Liver (tissue), 9 donors: Measurements from ENCODE around the gene BTK. TPM values are rescaled to one million over a fixed set of nuclear protein-coding genes. Genes with fewer than 3 reads are reported as not detected.

Experiments
- DNase-seq: peaks from one replicate; pipeline ENCODE4 v3.0.0-alpha.2; 2017; ENCODE audit warnings: low spot score
- H3K27ac ChIP-seq, 2 donors: one replicate each; pipeline ENCODE4 v1.7.0; 2013; ENCODE audit warnings: inconsistent platforms in 2 of 2, low read length in 2 of 2, control low read depth in 1 of 2, low read depth in 1 of 2, mild to moderate bottlenecking in 1 of 2
- H3K27me3 ChIP-seq, 4 donors: one replicate each; pipeline versions ENCODE4 v1.6.1 to v1.7.0; 2013; ENCODE audit warnings: low read length in 3 of 4, inconsistent platforms in 1 of 4, mild to moderate bottlenecking in 1 of 4, moderate library complexity in 1 of 4; ENCODE audit not compliant: control insufficient read depth in 4 of 4, insufficient read depth in 4 of 4
- H3K36me3 ChIP-seq, 4 donors: one replicate each; pipeline versions ENCODE4 v1.6.1 to v1.7.0; 2013; ENCODE audit warnings: low read length in 3 of 4, mild to moderate bottlenecking in 3 of 4, low read depth in 1 of 4, moderate library complexity in 1 of 4; ENCODE audit not compliant: control insufficient read depth in 4 of 4, insufficient read depth in 3 of 4
- H3K4me1 ChIP-seq, 4 donors: one replicate each; pipeline versions ENCODE4 v1.6.1 to v1.7.0; 2013; ENCODE audit warnings: low read length in 3 of 4, mild to moderate bottlenecking in 3 of 4, moderate library complexity in 1 of 4; ENCODE audit not compliant: control insufficient read depth in 4 of 4, insufficient read depth in 4 of 4
- H3K4me3 ChIP-seq, 3 donors: one replicate each; pipeline versions ENCODE4 v1.6.1 to v1.7.0; 2013; ENCODE audit warnings: low read length in 3 of 3, control low read depth in 1 of 3, low read depth in 1 of 3, mild to moderate bottlenecking in 1 of 3
- H3K9ac ChIP-seq, 2 donors: one replicate each; pipeline ENCODE4 v1.7.0; 2013; ENCODE audit warnings: low read length in 2 of 2, mild to moderate bottlenecking in 2 of 2, moderate library complexity in 2 of 2, control low read depth in 1 of 2, low read depth in 1 of 2
- H3K9me3 ChIP-seq, 4 donors: one replicate each; pipeline versions ENCODE4 v1.6.1 to v1.7.0; 2013; ENCODE audit warnings: low read length in 3 of 4; ENCODE audit not compliant: control insufficient read depth in 4 of 4
- EGR1 ChIP-seq, 2 donors: IDR thresholded peaks; 2 replicates each; pipeline ENCODE4 v1.6.1; 2016 to 2018; ENCODE audit warnings: antibody characterized with exemption in 2 of 2, low read depth in 2 of 2
- FOXA1 ChIP-seq: IDR thresholded peaks from 2 replicates; pipeline ENCODE4 v1.6.1; 2016; ENCODE audit warnings: antibody characterized with exemption
- FOXA2 ChIP-seq: IDR thresholded peaks from 2 replicates; pipeline ENCODE4 v1.6.1; 2016; ENCODE audit warnings: antibody characterized with exemption
- GABPA ChIP-seq, 2 donors: IDR thresholded peaks in 1 of 2; conservative IDR thresholded peaks in 1 of 2; 2 replicates each; pipeline ENCODE4 v1.6.1; 2016; ENCODE audit warnings: antibody characterized with exemption in 2 of 2, mild to moderate bottlenecking in 1 of 2, moderate library complexity in 1 of 2
- HNF4G ChIP-seq: IDR thresholded peaks from 2 replicates; pipeline ENCODE4 v1.6.1; 2016; ENCODE audit warnings: antibody characterized with exemption
- NR2F2 ChIP-seq: IDR thresholded peaks from 2 replicates; pipeline ENCODE4 v1.6.1; 2016; ENCODE audit warnings: antibody characterized with exemption
- RAD21 ChIP-seq, 2 donors: IDR thresholded peaks; 2 replicates each; pipeline ENCODE4 v1.6.1; 2016; ENCODE audit warnings: antibody characterized with exemption in 2 of 2, mild to moderate bottlenecking in 2 of 2
- RXRA ChIP-seq, 2 donors: IDR thresholded peaks; 2 replicates each; pipeline ENCODE4 v1.6.1; 2017 to 2018; ENCODE audit warnings: antibody characterized with exemption in 2 of 2, mild to moderate bottlenecking in 1 of 2
- SP1 ChIP-seq: IDR thresholded peaks from 2 replicates; pipeline ENCODE4 v1.6.1; 2018; ENCODE audit warnings: antibody characterized with exemption, mild to moderate bottlenecking
- TAF1 ChIP-seq: conservative IDR thresholded peaks from 2 replicates; pipeline ENCODE4 v1.6.1; 2016; ENCODE audit warnings: antibody characterized with exemption, mild to moderate bottlenecking
- YY1 ChIP-seq: IDR thresholded peaks from 2 replicates; pipeline ENCODE4 v1.6.1; 2016; ENCODE audit warnings: antibody characterized with exemption, mild to moderate bottlenecking
- WGBS: extraction: QIAGEN DNeasy Blood & Tissue Kit; methylation state at CpG from one replicate; pipeline ENCODE4 v1.1.7; 2013; 5-methylcytosine and 5-hydroxymethylcytosine counted together
- polyA plus RNA-seq, 2 donors: library from polyadenylated mRNA; stranded (reverse) in 1 of 2; unstranded in 1 of 2; fragments of 200-250 nt in 1 of 2; fragments of >200 nt in 1 of 2; fragmentation: Nextera tagmentation in 1 of 2; extraction: Ambion mirVana in 1 of 2; gene quantifications; one replicate each; pipeline versions ENCODE4 v1.2.1 to v1.2.3, GENCODE V29; 2013 to 2015
- total RNA-seq, 2 donors: library from RNA; depleted of rRNA; stranded (reverse); fragments of >200 nt; gene quantifications; one replicate each; pipeline ENCODE4 v1.2.3, GENCODE V29; 2014
- TF ChIP-seq, protein P1 (sequence below): IDR thresholded peaks from 2 replicates; pipeline ENCODE4 v1.6.1; 2016; ENCODE audit warnings: antibody characterized with exemption
- TF ChIP-seq, protein P2 (sequence below): IDR thresholded peaks from 2 replicates; pipeline ENCODE4 v1.6.1; 2016; ENCODE audit warnings: antibody characterized with exemption
- TF ChIP-seq, protein P3 (sequence below): IDR thresholded peaks from 2 replicates; pipeline ENCODE4 v1.6.1; 2016; ENCODE audit warnings: antibody characterized with exemption, mild to moderate bottlenecking
- TF ChIP-seq, protein P4 (sequence below): fragments of 150-350 bp; IDR thresholded peaks from 2 replicates; pipeline ENCODE4 v1.5.1; 2017; ENCODE audit warnings: improper control_type of control experiment, low read depth, low read length; ENCODE audit not compliant: missing input control
- donor health status: healthy.
- donor health status: healthy.
- donor health status: healthy.
- donor health status: healthy.
- donor health status: healthy.

BTK gene
- total and polyA plus RNA-seq, 4 donors, result 0.99 to 22.6 (median 2.3) TPM

DNA sequence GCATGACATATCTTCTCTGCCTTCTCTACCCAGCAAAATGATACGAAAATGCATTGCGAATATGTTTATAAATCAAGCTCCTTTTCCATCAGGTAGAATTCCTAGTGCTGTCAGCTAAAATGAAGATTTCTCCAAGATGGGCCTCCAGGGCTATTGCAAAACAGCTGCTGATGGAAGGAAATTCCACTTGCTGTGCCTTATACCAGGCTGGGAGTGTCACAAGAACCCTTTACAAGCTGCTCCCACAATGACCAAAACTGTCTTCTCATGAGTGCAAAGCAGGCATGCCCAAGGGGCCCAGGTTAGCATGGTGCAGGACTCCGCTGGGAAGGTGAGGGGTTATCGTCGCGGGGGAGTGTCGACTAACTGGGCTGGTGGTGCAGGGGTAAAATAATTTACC is 30.7 kb upstream of the BTK start:
- no peak for TF ChIP-seq RAD21 (IDR thresholded peaks at IDR 0.05)
- TF ChIP-seq RXRA (IDR thresholded peaks at IDR 0.05), result no peak
- TF ChIP-seq EGR1 (IDR thresholded peaks at IDR 0.05; ENCODE audit: low read depth in 2 of 2), result no peak

DNA sequence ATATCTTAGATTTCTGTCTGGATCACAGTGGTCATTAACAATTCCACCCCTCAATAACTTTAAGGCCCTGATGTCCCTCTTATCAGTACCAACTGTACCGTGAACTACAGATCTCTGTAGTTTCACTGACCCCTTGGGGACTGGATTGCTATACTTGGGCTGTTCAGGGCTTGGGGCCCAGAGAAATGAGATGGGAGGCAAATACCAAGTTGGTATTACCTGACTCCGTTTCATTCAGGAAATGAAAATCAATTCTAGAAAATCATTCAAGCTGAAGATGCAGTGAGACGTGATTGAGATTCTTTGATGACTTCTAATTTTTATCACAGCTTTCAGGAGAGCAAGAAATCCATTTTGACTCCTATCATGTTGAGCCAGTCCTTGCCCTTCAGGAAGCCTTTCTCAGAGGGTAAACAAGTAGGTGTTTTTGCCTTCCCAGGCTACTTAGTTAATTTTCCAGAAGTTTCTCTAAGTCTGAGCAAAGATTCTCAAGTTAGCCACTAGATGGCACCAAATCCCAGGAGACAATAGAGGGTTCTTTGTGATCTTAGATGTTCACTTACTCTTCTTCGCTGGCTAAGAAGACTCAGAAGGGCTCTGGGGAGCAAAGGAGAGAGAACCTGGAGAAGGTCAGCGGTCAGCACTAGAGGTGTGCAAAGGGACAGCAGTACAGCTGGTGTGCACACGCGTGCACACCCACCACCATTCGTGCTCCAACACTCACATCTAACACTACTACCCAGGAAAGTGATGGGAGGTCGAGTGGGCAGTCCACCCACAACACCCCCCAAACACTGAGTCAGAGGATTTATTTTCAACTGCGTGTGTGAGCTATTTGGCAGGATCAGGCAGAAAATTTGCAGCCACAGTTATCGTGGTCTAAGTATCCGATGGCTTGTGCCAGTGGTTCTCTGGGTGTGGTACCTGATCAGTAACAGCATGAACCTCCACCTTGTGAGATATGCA is 29.5 kb upstream of the BTK start:
- 44% methylated on average over 12 of the region's 12 CpGs for WGBS
- Histone ChIP-seq H3K27ac (peak overlapping the region; percentile 54 to 87), H3K4me1 (peaks cover 0 to 5% (median 3%) of the 10 kb centered on the region in 4 donors), H3K9ac (no peak overlapping the region), H3K36me3 (peaks cover 2 to 11% (median 7%) of the 10 kb centered on the region in 4 donors), H3K9me3 (no peaks in the 10 kb centered on the region), H3K27me3 (no peaks in the 10 kb centered on the region), H3K4me3 (no peak overlapping the region)
- TF ChIP-seq, protein P1, sequence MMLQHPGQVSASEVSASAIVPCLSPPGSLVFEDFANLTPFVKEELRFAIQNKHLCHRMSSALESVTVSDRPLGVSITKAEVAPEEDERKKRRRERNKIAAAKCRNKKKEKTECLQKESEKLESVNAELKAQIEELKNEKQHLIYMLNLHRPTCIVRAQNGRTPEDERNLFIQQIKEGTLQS, result no peak
- TF ChIP-seq, protein P2, sequence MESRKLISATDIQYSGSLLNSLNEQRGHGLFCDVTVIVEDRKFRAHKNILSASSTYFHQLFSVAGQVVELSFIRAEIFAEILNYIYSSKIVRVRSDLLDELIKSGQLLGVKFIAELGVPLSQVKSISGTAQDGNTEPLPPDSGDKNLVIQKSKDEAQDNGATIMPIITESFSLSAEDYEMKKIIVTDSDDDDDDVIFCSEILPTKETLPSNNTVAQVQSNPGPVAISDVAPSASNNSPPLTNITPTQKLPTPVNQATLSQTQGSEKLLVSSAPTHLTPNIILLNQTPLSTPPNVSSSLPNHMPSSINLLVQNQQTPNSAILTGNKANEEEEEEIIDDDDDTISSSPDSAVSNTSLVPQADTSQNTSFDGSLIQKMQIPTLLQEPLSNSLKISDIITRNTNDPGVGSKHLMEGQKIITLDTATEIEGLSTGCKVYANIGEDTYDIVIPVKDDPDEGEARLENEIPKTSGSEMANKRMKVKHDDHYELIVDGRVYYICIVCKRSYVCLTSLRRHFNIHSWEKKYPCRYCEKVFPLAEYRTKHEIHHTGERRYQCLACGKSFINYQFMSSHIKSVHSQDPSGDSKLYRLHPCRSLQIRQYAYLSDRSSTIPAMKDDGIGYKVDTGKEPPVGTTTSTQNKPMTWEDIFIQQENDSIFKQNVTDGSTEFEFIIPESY, result no peak
- TF ChIP-seq NR2F2 (no peak), RXRA (IDR thresholded peaks at IDR 0.05) (no peak), GABPA (IDR thresholded peaks at IDR 0.05 in 1 of 2, conservative IDR thresholded peaks at IDR 0.05 in 1 of 2) (no peak), HNF4G (no peak), EGR1 (IDR thresholded peaks at IDR 0.05; ENCODE audit: low read depth in 2 of 2) (no peak), RAD21 (IDR thresholded peaks at IDR 0.05) (peak; percentile 76 to 82), TAF1 (no peak), YY1 (no peak), FOXA1 (no peak), SP1 (no peak), FOXA2 (no peak)
- TF ChIP-seq, protein P3, sequence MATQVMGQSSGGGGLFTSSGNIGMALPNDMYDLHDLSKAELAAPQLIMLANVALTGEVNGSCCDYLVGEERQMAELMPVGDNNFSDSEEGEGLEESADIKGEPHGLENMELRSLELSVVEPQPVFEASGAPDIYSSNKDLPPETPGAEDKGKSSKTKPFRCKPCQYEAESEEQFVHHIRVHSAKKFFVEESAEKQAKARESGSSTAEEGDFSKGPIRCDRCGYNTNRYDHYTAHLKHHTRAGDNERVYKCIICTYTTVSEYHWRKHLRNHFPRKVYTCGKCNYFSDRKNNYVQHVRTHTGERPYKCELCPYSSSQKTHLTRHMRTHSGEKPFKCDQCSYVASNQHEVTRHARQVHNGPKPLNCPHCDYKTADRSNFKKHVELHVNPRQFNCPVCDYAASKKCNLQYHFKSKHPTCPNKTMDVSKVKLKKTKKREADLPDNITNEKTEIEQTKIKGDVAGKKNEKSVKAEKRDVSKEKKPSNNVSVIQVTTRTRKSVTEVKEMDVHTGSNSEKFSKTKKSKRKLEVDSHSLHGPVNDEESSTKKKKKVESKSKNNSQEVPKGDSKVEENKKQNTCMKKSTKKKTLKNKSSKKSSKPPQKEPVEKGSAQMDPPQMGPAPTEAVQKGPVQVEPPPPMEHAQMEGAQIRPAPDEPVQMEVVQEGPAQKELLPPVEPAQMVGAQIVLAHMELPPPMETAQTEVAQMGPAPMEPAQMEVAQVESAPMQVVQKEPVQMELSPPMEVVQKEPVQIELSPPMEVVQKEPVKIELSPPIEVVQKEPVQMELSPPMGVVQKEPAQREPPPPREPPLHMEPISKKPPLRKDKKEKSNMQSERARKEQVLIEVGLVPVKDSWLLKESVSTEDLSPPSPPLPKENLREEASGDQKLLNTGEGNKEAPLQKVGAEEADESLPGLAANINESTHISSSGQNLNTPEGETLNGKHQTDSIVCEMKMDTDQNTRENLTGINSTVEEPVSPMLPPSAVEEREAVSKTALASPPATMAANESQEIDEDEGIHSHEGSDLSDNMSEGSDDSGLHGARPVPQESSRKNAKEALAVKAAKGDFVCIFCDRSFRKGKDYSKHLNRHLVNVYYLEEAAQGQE, result no peak
- TF ChIP-seq, protein P4, sequence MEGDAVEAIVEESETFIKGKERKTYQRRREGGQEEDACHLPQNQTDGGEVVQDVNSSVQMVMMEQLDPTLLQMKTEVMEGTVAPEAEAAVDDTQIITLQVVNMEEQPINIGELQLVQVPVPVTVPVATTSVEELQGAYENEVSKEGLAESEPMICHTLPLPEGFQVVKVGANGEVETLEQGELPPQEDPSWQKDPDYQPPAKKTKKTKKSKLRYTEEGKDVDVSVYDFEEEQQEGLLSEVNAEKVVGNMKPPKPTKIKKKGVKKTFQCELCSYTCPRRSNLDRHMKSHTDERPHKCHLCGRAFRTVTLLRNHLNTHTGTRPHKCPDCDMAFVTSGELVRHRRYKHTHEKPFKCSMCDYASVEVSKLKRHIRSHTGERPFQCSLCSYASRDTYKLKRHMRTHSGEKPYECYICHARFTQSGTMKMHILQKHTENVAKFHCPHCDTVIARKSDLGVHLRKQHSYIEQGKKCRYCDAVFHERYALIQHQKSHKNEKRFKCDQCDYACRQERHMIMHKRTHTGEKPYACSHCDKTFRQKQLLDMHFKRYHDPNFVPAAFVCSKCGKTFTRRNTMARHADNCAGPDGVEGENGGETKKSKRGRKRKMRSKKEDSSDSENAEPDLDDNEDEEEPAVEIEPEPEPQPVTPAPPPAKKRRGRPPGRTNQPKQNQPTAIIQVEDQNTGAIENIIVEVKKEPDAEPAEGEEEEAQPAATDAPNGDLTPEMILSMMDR, result peak; percentile 65
- DNase-seq, result peak; percentile 32

More for the DNA sequence above, 30.7 kb upstream of the BTK start:
- no peak overlapping the region for H3K27ac ChIP-seq
- H3K4me1 ChIP-seq, result peaks cover 0 to 2% (median 0%) of the 10 kb centered on the region in 4 donors
- peaks cover 2 to 11% (median 7%) of the 10 kb centered on the region in 4 donors for H3K36me3 ChIP-seq
- H3K9me3 ChIP-seq, result no peaks in the 10 kb centered on the region
- H3K27me3 ChIP-seq, result no peaks in the 10 kb centered on the region
- DNase-seq, result no peak
- WGBS, result 94% methylated on average over 7 of the region's 7 CpGs
- H3K4me3 ChIP-seq, result no peak overlapping the region
- H3K9ac ChIP-seq, result no peak overlapping the region
